Stromal cell of bone marrow (primary cell): Measurements from ENCODE around the gene TSPAN15.
"Not testable (repeated sequence)": the region's sequence is repeated elsewhere in the genome, so short reads cannot be mapped to it uniquely, and the experiment has no call there.

Source experiments
- DNase-seq: peaks from one replicate; pipeline ENCODE4 v3.0.0-alpha.2; 2012; ENCODE audit warnings: low read depth

The TSPAN15 gene

DNA sequence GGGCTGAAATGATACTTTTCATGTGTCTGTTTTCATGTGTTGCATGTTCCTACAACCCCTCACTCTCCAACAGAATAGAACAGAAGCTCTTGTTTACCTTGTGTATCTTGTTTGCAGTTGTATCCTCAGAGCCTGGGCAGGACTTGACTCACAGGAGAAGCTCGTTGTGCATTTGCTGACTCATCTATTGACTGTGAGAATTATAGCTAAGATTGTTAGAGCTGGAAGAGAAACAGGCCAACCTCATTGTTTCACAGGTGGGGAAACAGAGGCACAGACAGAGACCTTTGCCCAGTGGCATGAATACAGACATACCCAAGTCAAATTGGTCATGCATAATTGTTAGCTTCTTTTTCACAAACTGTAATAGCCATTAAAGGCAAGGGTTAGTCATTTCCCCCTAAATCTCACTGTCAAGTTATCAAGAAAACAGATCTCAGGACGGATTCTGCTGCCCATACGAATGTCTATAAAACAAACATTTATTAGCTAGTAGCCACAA is 4.6 kb upstream of the TSPAN15 start:
- DNase-seq: no peak

DNA sequence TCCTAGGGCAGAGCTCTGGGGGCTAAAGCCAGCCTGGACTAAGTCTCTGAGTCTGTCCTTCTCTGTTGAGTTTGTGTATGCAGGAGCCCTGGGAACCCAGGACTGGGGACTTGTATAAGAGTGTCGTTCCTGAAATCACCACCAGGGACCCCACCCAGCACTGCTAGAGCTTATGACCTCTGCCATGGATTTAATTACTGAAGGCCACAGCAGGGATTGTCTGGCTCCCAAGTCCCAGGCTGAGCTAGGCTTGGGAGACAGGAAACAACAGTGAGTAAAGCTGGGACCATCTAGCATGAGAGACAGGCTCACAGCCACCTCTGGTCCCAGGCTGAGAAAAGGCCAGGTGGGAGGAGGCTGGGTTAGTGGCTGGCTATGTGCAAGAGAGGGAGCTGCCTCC is 1.4 kb upstream of the TSPAN15 start:
- no peak for DNase-seq

DNA sequence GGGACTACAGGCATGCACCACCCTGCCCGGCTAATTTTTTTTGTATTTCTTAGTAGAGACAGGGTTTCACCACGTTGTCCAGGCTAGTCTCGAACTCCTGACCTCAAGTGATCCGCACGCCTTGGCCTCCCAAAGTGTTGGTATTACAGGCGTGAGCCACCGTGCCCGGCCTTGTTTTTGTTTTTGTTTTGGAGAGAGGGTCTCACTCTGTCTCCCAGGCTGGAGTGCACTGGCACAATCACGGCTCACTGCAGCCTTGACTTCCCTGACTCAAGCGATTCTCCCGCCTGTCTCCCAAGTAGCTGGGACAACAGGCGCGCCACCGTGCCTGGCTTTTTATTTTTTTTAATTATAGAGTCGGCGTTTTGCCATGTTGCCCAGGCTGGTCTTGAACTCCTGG is 870 bp upstream of the TSPAN15 start:
- not testable (repeated sequence) for DNase-seq

DNA sequence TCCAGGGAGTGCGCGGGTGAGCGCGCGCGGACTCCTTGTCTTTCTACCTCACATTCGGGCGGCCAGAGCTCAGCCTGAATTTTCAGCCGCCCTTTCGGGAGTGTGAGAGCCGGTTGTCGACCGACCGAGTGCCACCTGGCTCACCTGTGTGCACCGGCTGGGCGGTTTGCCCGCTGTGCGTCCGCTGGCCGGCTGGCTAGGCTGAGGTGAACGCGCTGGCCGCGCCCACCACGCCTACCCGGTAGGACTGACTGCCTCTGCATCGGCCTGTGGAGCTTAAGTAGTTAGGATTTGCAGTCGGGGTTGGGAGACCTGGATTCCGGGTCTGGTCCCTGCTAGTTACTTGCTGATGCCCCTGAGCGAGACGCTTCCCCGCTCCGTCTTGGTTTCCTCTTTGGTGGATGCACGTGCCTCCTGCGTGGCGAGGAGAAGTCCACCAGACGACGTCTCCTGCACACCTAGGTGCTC is 553 bp downstream of the TSPAN15 start:
- DNase-seq: no peak

DNA sequence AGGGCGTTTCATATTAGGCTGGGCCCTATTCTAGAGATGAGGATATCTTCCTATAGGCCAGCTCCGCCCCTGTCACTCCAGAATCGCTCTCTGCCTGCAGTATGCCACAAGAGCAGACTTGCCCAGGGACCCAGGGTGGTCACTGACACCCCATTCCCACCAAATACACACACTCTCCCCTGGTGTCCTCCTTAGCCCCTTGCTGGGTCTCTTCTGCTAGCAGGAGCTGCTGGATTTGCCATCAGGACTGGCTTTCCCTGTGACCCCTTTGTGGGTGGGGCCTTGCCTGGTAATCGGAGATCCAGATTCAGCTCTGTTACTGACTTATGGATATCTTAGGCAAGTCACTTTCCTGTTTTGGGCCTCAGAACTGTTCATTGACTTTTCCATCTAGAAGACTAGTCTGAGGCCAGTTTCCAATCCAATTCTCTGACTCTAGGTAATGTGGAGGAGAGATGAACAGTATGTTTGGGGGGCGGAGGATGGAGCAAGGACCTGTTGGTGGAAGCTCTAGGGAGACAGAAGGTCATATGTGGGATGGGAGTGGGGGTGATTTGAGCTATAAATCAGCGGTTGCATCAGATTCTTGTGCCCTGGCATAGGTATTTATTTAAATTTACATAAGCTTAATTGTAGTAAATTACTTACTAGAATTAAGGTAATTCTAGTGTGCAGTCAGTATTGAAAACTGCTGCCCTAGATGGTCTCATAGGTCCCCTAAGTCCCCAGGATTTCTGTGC is 1.6 kb downstream of the TSPAN15 start:
- DNase-seq: no peak

DNA sequence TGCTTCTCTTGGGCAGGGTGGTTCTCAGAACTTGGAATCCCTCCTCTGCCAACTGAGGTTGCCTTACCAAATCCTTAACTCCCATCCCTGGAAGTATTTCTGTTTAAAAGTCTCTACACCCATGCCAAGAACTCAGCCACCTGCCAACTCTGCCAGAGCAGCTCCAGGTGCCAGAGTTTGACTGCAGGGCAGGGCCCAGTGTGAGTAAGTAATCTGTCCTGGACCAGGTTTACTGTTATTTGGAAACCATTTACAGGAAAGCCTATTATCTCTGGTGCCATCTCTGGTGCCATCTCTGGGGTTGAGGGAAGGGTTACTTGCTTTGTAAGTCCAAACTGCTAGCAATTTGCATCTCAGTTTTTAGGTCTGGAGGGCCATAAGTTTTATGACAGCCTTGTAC is 2.5 kb downstream of the TSPAN15 start:
- no peak for DNase-seq

DNA sequence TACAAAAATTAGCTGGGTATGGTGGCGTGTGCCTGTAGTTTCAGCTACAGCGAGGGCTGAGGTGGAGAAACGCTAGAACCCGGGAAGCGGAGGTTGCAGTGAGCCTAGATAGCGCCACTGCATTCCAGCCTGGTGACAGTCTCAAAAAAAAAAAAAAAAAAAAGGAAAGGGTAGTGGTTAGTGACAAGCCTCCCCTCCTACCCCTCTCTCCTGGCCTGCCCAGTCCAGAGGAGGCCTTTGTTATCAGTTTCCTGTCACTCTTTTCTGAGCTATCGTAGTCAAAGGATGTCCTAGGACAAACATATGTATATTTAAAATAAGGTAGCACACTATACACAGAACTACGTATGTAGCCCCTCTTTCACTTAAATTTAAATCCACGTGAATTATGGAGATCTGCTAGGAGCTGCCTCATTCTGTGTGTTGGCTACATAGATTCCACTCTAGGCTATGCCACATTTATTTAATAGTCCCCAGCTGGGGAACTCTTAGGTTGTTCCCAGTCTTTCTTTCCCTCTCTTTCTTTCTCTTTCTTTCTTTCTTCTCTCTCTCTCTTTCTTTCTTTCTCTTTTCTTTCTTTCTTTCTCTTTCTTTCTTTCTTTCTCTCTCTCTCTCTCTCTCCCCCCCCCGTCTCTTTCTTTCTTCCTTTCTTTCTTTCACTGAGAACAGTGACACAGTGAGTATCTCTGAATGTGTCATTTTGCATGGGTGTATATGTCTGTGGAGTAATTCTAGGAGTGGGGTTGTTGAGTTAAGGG is 3.9 kb downstream of the TSPAN15 start:
- DNase-seq: no peak

DNA sequence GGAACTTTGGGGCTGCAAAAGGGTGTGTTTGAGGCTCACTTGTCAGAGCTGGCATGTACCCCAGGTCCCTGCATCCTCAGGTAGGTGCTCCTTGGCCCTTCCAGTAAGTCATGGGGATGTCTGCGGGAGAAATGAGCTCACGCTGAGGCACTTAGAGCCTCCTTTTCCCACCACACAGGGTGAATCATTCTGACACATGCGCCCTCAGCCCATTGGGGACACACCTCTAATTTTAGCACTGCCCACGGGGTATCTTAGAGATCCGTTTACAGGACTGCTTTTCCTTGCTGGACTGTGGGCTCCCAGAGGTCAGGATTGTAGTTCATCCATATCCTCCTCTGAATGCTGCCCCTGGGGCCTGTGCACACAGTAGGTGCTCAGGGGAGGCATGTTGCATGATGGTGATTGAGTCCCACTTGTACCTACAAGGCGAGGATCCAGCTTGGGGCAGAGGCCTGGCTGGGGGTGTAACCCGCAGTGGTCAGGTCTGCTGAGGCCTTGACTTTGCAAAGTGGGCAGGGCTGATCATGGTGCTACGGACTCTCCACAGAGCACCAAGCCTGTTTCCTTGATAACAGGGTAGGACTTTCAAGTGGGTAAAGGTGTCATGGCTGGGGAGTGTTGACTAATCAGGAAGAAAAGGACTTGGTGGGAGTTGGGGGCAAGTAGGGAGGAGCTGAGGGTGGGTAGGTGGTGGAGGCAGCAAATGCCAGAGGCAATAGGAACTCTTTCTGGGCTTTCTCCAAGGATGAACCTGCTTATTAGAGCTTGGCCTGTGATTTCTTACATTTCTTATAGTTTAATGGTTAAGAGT is 5.8 kb downstream of the TSPAN15 start:
- DNase-seq: no peak

DNA sequence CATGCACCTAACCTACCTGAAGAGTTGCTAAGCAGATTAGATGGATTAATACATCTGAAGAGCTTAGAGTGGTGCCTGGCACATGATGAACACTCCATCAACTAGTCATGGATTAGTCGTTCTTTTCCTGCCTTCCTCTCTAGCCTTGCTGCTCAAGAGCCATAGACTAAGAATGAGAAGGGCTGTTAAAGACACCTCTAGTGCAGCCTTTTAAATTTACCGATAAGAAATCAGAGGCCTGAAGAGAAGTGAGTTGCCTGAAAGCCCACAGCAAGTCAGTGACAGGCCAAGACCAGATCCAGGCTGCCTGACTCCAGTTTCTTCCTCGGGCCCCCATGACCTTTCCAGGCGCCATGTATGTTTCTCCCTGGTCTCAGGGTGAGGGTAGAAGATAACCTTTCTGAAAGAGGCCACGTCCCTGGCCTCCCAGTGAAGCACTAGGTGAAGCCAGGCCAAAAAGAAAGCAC is 6.5 kb downstream of the TSPAN15 start:
- no peak for DNase-seq

DNA sequence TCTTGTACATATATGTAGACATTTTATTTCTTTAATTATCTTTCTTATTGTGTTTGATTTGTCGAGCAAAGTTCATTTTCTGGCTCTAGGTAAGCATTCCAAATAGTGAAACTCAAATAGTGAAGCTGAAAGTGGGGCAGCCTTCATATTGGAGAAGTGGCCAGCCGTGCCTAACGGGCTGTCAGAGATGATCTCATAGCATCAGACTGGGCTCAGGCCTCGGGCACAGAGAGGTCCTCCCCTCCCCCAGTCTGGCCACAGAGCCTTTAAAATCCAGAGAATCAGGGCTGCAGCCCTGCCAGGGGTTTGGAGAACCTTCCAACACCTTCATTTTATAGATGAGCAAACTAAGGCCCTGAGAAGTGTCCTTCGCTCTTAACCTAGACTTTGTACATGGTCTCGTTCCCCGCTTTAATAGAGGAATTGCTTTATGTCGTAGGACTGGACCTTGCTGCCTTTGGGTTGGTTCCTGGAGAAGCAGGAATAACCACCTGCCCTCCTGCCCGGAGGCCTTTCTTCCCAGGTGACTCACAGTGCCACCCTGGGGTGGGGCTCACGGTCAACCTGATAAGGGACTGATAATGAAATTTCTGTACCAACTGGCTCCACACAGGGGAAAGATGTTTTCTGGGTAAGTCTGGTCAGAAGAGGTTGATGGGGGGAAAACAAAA is 7.3 kb downstream of the TSPAN15 start:
- no peak for DNase-seq

DNA sequence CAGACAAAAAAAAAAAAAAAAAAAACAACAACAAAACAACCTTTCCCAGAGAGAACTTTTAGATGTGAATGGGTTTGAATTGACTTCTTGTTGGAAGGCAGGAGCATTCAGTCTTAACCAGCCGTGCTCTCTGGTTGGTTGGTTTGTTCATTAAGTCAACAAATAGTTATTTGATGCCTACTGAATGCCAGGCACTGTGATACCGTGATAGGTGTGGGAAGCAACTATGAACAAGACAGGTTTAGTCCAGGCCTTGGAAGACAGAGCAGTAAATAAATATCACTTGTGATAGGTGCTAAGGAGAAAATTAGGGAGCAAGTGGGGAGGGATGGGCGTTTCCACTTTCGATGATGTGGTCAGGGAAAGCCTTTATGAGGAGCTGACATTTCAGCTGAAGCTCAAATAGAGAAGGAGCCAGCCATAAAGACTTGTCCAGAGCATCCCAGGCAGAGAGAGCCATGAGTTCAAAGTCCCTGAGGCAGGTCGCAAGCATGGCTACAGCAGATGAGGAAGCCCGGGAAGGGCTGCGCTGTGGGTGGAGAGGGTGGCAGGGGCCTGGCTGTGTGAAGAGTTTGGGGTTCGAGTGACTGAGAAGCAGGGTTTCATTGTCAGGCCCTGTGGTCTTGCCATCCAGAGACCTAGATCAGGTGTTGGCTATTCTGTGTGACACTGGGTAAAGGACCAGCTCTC is 8.0 kb downstream of the TSPAN15 start:
- no peak for DNase-seq

DNA sequence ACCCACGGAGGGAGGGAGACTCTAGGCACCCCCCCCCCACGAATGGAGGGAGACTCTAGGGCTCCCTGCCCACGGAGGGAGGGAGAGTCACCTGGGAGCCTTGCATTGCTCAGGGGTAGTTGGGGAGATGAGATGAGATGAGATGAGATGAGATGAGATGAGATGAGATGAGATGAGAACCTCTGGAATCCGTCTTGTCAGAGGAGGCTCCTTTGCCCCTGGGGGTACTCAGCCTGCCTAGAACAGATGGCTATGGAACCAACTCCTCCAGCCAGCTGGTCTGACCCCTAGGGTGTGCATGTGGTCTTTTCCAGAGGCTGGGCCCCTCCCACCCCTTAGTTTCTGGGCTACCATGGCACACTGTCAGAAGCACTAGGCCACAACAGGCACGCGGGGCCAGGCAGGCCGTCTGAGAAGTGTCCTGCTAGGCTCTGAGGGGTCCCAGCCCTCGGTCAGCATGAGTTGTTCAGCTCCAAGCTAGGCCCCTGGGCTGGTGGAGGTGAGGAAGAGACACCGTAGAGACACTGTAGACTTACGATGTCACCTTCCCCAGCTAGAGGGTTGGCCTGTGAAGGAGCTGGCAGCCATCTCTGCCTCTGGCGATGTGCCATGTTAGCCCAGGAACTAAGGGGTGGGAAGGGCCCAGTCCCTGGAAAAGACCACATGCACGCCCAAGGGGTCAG is 8.8 kb downstream of the TSPAN15 start:
- no peak for DNase-seq

DNA sequence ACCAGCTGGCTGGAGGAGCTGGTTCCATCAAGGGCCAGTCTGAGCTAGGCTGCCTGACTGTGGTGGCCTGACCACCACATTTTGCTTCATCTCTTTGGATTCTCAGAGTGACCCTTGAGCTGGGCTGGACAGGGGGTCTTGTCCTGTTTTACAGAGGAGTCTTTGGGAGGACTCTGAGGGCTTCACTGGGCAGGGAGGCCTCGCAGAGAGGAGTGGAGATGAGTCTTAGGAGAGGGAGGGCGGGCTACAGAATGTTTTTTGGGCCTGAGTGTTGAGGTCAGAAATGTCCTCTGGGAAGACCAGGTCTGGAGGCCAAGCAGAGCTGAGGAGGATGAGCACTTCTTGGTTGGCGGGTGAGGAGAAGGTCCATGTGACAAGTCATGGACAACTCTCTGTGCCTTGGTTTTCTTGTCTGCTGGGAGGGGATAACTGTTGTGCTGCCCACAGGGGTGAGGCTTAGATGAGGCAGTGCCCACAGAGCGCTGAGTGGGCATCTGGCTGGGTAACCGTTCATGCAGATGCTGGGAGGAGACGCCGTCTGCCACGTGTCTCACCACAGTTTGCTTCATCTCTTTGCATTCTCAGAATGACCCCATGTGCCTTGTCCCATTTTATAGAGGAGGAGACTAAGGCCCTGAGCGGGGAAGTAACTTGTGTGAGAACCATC is 9.4 kb downstream of the TSPAN15 start:
- DNase-seq: no peak

DNA sequence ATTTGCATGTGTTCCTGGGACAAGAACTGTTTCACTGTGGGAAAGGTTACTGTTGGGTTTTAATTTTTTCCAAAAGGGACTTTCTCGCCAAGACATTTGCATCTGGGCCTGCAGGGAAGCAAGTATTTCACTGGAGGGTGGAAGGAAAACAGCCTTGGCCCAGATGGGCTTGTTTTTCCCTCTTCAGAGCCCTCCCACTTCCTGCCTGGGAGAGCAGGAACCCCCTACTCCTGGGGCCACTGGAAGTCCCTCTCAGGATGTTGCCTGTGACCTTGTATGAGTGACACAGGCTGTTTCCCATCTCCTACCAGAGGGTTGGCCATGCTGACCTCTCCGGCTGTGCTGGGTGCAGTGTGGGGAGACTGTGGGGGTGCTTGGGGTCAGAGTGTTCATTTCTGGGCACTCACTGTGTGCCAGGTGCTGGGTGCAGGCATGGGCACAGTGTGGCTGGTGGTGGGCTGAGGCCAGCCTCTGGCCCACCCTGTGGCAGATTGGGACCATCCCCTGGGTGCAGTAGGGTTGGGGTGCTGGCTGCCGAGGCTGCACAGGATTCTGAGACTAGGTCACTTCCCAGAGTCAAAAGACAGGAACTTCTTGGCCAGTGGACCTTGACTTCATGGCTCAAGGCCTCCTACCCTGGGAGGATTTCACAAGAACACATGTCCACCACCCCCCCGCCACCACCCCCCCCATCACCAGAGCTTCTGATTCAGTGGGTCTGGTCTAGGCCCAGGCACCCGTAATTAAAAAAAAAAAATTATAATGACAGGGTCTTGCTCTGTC is 10.2 kb downstream of the TSPAN15 start:
- no peak for DNase-seq

DNA sequence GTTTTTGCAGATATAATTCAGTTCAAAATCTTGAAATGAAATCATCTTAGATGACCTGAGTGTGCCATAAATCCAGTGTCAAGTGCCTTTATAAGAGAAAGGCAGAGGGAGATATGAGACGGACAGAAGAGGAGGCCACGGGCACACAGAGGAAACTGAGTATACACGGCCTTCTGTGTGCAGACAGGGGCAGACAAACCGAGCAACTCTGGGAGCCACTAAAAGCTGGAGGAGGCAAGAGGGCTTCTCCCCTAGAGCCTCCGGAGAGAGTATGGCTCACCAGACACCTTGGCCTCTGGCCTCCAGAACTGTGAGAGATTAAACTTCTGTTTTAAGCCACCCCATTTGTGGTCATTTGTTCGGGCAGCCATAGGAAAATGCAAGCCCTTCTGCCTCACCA is 12.6 kb downstream of the TSPAN15 start:
- no peak for DNase-seq

DNA sequence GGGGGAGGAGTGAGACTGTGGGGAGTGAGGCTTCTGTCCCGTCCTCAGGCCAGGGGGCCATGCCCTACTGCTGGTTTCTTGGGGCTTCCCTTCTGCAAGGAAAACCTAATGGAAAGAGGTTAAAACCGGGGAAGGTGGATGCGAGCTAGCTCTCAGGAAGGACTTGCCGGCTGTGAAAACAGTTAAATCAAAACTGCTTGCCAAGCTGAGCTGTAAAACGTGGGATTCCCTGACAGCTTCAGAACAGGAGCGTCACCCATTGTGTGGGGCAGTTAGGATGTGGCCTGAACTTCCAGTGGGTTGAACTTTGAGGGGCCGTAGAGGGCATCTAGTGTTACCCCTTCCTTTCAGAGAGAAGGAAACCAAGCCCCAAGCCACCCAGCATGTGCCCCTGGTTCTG is 13.1 kb downstream of the TSPAN15 start:
- DNase-seq: no peak

DNA sequence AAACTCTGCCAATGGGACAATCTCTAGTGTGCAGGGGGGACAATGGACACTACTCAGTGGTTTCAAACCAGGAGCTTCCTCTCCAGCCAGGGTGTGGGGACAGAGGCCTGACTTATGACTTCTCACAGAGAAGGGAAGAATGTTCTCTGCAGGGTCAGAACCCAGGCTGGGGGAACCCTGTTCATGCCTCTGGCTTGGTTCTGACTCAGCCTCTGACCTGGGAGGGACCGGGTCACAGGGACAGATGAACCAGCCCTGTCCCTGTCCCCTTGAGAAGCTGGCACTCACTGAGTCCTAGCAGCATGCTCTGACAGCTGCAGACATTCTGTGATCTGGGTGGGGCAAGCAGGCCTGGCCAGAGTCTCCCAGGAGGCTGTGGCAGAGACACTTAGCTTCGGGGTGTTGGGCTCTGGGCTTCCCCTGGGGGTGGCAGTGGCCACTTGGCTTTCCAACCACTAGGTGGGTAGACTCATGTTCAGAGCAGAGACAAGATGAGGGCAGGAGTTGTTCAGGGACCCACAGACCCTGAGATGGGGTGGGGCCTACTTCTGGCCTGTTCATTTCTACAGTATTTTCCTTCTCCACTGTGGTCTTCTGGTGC is 13.6 kb downstream of the TSPAN15 start:
- no peak for DNase-seq

DNA sequence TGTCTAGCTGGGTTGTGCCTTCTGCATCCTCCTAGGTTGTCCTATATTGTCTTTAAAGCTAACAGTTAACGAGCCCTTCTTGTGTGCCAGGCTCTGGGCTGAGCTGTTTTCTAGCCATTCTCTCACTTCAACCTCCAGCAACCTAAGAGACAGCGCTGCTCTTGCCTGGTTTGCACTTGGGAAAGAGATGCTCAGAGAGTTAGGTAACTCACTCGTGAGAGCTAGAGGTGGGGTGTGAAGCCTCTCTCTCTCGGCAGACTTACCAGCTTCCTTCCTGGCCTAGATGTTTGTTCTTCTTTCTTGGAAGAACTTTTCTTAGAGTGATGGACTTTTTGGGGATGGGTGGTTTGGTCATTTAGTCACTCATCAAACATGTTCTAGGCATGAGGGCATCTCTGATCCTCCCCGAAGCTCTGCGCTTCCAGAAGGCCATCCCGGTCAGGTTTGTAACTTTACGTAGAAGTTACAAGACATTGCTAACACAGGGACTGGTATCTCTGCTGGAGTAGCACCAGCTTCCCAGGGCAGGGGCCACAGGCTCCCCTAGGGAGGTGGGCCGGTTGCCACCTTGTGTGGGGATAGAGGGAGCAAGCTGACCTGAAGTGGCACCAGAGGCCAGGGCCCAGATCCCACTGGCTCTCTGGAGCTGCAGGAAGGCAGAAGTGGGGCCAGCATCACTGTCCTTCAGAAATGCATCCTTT is 14.3 kb downstream of the TSPAN15 start:
- no peak for DNase-seq
